K562 (cell line): ENCODE data around the gene ZNF8. TPM values are rescaled to one million over a fixed set of nuclear protein-coding genes. Genes with fewer than 3 reads are reported as not detected.

Experiments
- ATAC-seq: fragments of 200-7000 bp; cut with Tn5 transposase; 3 replicates; pipeline ENCODE4 v1.9.1; 2020; ENCODE audit warnings: moderate library complexity
- BruUV-seq: library from RNA; stranded (reverse); fragments of 400-500 nt; replicated peaks from 2 replicates; lab custom pipeline; 2021; lab: Mats Ljungman, UMichigan
- CTCF ChIA-PET: fragments of 300-600 bp; formaldehyde crosslinking; extraction: SDS; loops from one replicate; lab custom pipeline; 2021; ENCODE audit warnings: low intra/inter-chr PET ratio; lab: Yijun Ruan, JAX
- POLR2A ChIA-PET: fragments of 300-600, 350-650 bp; sonication (Branson Sonifier 250); formaldehyde crosslinking; extraction: SDS; loops from one replicate; lab custom pipeline; 2021; ENCODE audit warnings: antibody characterized with exemption, inconsistent platforms; lab: Yijun Ruan, JAX
- DNase-seq, 4 experiments: peaks; one replicate each; pipeline versions ENCODE4 v3.0.0 to v3.0.0-alpha.2; 2011 to 2018; ENCODE audit warnings: low spot score in 3 of 4, mixed read lengths in 3 of 4; ENCODE audit errors: extremely low read depth in 1 of 4
- FAIRE-seq: peaks from 2 replicates; lab custom pipeline; 2011; peaks lifted over from hg19 to GRCh38; lab: Jason Lieb, UNC
- H2AFZ ChIP-seq: 2 replicates; pipeline ENCODE4 v1.6.0; 2011; ENCODE audit warnings: low read depth, low read length, control low read depth, inconsistent platforms
- H3K27ac ChIP-seq: fragments of 200-600 bp; 3 replicates; pipeline ENCODE4 v1.8.0; 2011; ENCODE audit warnings: low read depth, mild to moderate bottlenecking, control low read depth, inconsistent platforms, low read length, moderate library complexity, mixed read lengths; ENCODE audit errors: extremely low read depth
- H3K27me3 ChIP-seq, 2 experiments: fragments of 300-600 bp in 1 of 2; 2 replicates in 1 of 2; 3 replicates in 1 of 2; pipeline versions ENCODE4 v1.6.0 to v1.8.0; 2011; ENCODE audit warnings: inconsistent platforms in 2 of 2, low read length in 2 of 2, mild to moderate bottlenecking in 1 of 2, mixed read lengths in 1 of 2, moderate library complexity in 1 of 2; ENCODE audit not compliant: control insufficient read depth in 2 of 2, insufficient read depth in 2 of 2
- H3K36me3 ChIP-seq: fragments of 300-600 bp; 3 replicates; pipeline ENCODE4 v1.8.0; 2011; ENCODE audit warnings: mild to moderate bottlenecking, low read length, inconsistent platforms; ENCODE audit not compliant: control insufficient read depth, insufficient read depth
- H3K4me1 ChIP-seq, 2 experiments: fragments of 200-600 bp in 1 of 2; replicated peaks in 1 of 2; 2 replicates in 1 of 2; 3 replicates in 1 of 2; pipeline versions ENCODE4 v1.5.1 to v1.8.0; 2011; ENCODE audit warnings: inconsistent platforms in 2 of 2, low read length in 2 of 2, mild to moderate bottlenecking in 1 of 2, mixed read lengths in 1 of 2, moderate library complexity in 1 of 2; ENCODE audit not compliant: control insufficient read depth in 2 of 2, insufficient read depth in 2 of 2
- H3K4me2 ChIP-seq: 2 replicates; pipeline ENCODE4 v1.6.1; 2011; ENCODE audit warnings: low read length, control low read depth, inconsistent platforms, mixed read lengths; ENCODE audit not compliant: insufficient read depth
- H3K4me3 ChIP-seq: fragments of 200-600 bp; sonication (generic), shearing (Covaris generic); 2 replicates; pipeline ENCODE4 v1.5.1; 2016; ENCODE audit warnings: control low read depth, inconsistent platforms
- H3K79me2 ChIP-seq: fragments of 200-600 bp; 3 replicates; pipeline ENCODE4 v1.8.0; 2011; ENCODE audit warnings: low read length, inconsistent platforms; ENCODE audit not compliant: control insufficient read depth, insufficient read depth
- H3K9ac ChIP-seq, 2 experiments: 2 replicates each; pipeline versions ENCODE4 v1.6.0 to v1.6.1; 2011; ENCODE audit warnings: low read depth in 2 of 2, low read length in 2 of 2, control low read depth in 1 of 2, inconsistent platforms in 1 of 2, mild to moderate bottlenecking in 1 of 2, mixed read lengths in 1 of 2; ENCODE audit not compliant: insufficient read depth in 1 of 2
- H3K9me1 ChIP-seq: one replicate; pipeline ENCODE4 v1.6.0; 2011; ENCODE audit warnings: inconsistent platforms, mild to moderate bottlenecking, low read length, moderate library complexity; ENCODE audit not compliant: control insufficient read depth, insufficient read depth
- H3K9me3 ChIP-seq: replicated peaks from 2 replicates; pipeline ENCODE4 v1.5.1; 2011; ENCODE audit warnings: low read depth, low read length, inconsistent platforms; ENCODE audit not compliant: control insufficient read depth, insufficient read depth
- H4K20me1 ChIP-seq: replicated peaks from 2 replicates; pipeline ENCODE4 v1.6.1; 2011; ENCODE audit warnings: low read length, inconsistent platforms, mixed read lengths; ENCODE audit not compliant: control insufficient read depth, insufficient read depth
- ATF3 ChIP-seq, 2 experiments: fragments of 450-650 bp in 1 of 2; sonication (generic) in 1 of 2; formaldehyde crosslinking in 1 of 2; IDR thresholded peaks in 1 of 2; conservative IDR thresholded peaks in 1 of 2; 2 replicates each; pipeline versions ENCODE4 v1.6.1 to v1.8.1; 2016 to 2023; ENCODE audit warnings: mild to moderate bottlenecking in 2 of 2, moderate library complexity in 2 of 2, inconsistent platforms in 1 of 2, missing genetic modification reagents in 1 of 2
- BRF1 ChIP-seq: IDR thresholded peaks from 3 replicates; pipeline ENCODE4 v1.6.1; 2011; ENCODE audit warnings: borderline replicate concordance, mild to moderate bottlenecking; ENCODE audit not compliant: insufficient read length; ENCODE audit errors: extremely low read depth
- FOS ChIP-seq: IDR thresholded peaks from 3 replicates; pipeline ENCODE4 v1.6.1; 2011; ENCODE audit not compliant: insufficient read length; ENCODE audit errors: extremely low read depth
- THAP12 ChIP-seq: fragments of 250-450 bp; sonication (Bioruptor Pico); IDR thresholded peaks from 2 replicates; pipeline ENCODE4 v1.9.0; 2021; ENCODE audit warnings: mild to moderate bottlenecking, inconsistent platforms
- ZBTB5 ChIP-seq: fragments of 450-650 bp; IDR thresholded peaks from 2 replicates; pipeline ENCODE4 v1.6.1; 2017; ENCODE audit warnings: antibody characterized with exemption
- WGBS: fragments of 100-300 bp; shearing (Covaris generic); methylation state at CpG from one replicate; pipeline ENCODE4 v1.1.6; 2016; ENCODE audit warnings: low coverage, mixed read lengths; ENCODE audit not compliant: insufficient coverage; ENCODE audit errors: missing lambda C conversion rate; 5-methylcytosine and 5-hydroxymethylcytosine counted together
- in situ Hi-C: fragments of 300-500 bp; cut with MboI; formaldehyde crosslinking; loops from 4 replicates; pipeline ENCODE4 v1.15.0; 2018; ENCODE audit warnings: inconsistent platforms, mixed read lengths
- intact Hi-C: fragments of 100-400 bp; cut with micrococcal nuclease; formaldehyde crosslinking; loops from 2 replicates; pipeline ENCODE4 v1.14.2; 2022
- polyA plus RNA-seq, 8 experiments: library from polyadenylated mRNA; depleted of rRNA in 4 of 8; stranded (reverse) in 5 of 8; unstranded in 3 of 8; fragments of >200 nt; fragmentation: Nextera tagmentation in 2 of 8; fragmentation: Illumina TruSeq in 1 of 8; extraction: Ambion mirVana in 2 of 8; extraction: Trizol in 1 of 8; gene quantifications; 2 replicates each; pipeline versions ENCODE4 v1.2.1 to v1.2.3, GENCODE V29; 2011 to 2014; ENCODE audit warnings: inconsistent platforms in 1 of 8, missing spikeins in 1 of 8
- total RNA-seq, 7 experiments: library from RNA; depleted of rRNA in 6 of 7; stranded (reverse); fragments of >200 nt in 6 of 7; fragmentation: Illumina TruSeq in 2 of 7; extraction: Trizol in 2 of 7; gene quantifications; 2 replicates each; pipeline versions ENCODE4 v1.2.1 to v1.2.3, GENCODE V29; 2011 to 2021; ENCODE audit warnings: low replicate concordance in 1 of 7

The ZNF8 gene
- total and polyA plus RNA-seq, 9 of the 15 experiments (the other 6 are each of a cell fraction or from before 2014, with no cell fraction given) = 0.71 to 7.7 (median 4.7) TPM

- BruUV-seq = no TSS peak
- Histone ChIP-seq H3K9me3 (peaks cover 14% of the 10 kb centered on the region), H3K9ac (no peak overlapping the region), H3K79me2 (peaks cover 28% of the 10 kb centered on the region), H3K27me3 (no peaks in the 10 kb centered on the region), H3K27ac (no peak overlapping the region), H3K4me2 (no peak overlapping the region), H3K4me3 (no peak overlapping the region), H3K4me1 (peaks cover 3 to 14% of the 10 kb centered on the region in 2 experiments; a peak in 4 of 5 replicates), H2AFZ (no peak overlapping the region), H3K36me3 (peaks cover 17% of the 10 kb centered on the region; the same call in 2 of the 3 replicates), H3K9me1 (no peaks in the 10 kb centered on the region), H4K20me1 (no peaks in the 10 kb centered on the region)
- FAIRE-seq = no peak
- TF ChIP-seq BRF1 (no peak), ATF3 (IDR thresholded peaks at IDR 0.05) (0 out of 2 replicates have a peak, but pooled peaks have one; percentile 15), ATF3 (CRISPR knock-in tag; conservative IDR thresholded peaks at IDR 0.05) (no peak)
- DNase-seq = no peak
- intact Hi-C loops (loop anchor here (5.0 kb wide), 1 partner anchor 133 kb away; the partner anchor contains the start of gene ZNF584), in situ Hi-C loops (no loop called here)
- 43% methylated on average over 2 of the region's 2 CpGs for WGBS
- CTCF ChIA-PET = no interaction called here
- POLR2A ChIA-PET = interaction anchor here (0.6 kb wide), 2 partner anchors 91 to 156 kb away, joined by 3 read pairs; no protein-coding TSS in a partner anchor
- no peak for ATAC-seq
Measured at GRCh38 chr19:58274771-58275201, 4.0 kb upstream of the ZNF8 start.

- no TSS peak for BruUV-seq
- Histone ChIP-seq H3K4me1 (peaks cover 10 to 19% of the 10 kb centered on the region in 2 experiments; a peak in 4 of 5 replicates), H3K4me2 (no peak overlapping the region), H3K9me1 (no peaks in the 10 kb centered on the region), H3K27ac (no peak overlapping the region), H4K20me1 (no peaks in the 10 kb centered on the region), H3K27me3 (no peaks in the 10 kb centered on the region), H3K9me3 (peaks cover 12% of the 10 kb centered on the region), H2AFZ (no peak overlapping the region), H3K9ac (no peak overlapping the region), H3K4me3 (no peak overlapping the region), H3K79me2 (peaks cover 36% of the 10 kb centered on the region), H3K36me3 (peaks cover 24% of the 10 kb centered on the region; the same call in 2 of the 3 replicates)
- WGBS = 89% methylated on average over 2 of the region's 3 CpGs
- FAIRE-seq (no peak), ATAC-seq (no peak), DNase-seq (no peak)
- intact Hi-C loops (loop anchor here (5.0 kb wide), 1 partner anchor 132 kb away; the partner anchor contains the start of gene ZNF584), in situ Hi-C loops (no loop called here)
- POLR2A ChIA-PET = interaction anchor here (0.6 to 1.4 kb wide), 5 partner anchors 15 to 155 kb away, joined by 3 read pairs; no protein-coding TSS in a partner anchor
- CTCF ChIA-PET = no interaction called here
- TF ChIP-seq THAP12 (no peak), ZBTB5 (no peak), FOS (no peak)
Measured at GRCh38 chr19:58275564-58275963, 3.2 kb upstream of the ZNF8 start.
